Left lung (tissue), 10 donors: Measurements from ENCODE around the gene DCHS1. TPM values are rescaled to one million over a fixed set of nuclear protein-coding genes. Genes with fewer than 3 reads are reported as not detected.
A peak's percentile ranks its signal among the peaks of the same experiment; 100 is the strongest.

ENCODE experiments used
- ATAC-seq: fragments of 200-7000 bp; cut with Tn5 transposase; one replicate; pipeline ENCODE4 v1.9.1; 2020; ENCODE audit warnings: moderate library complexity
- DNase-seq, 4 donors: peaks; one replicate each; pipeline ENCODE4 v3.0.0-alpha.2; 2013 to 2020
- H3K27ac ChIP-seq, 2 donors: fragments of 200-600 bp; sonication (generic) in 1 of 2; one replicate each; pipeline versions ENCODE4 v1.5.0 to v1.8.0; 2020 to 2021
- H3K27me3 ChIP-seq, 2 donors: fragments of 200-600 bp; sonication (generic) in 1 of 2; one replicate each; pipeline versions ENCODE4 v1.5.0 to v1.8.0; 2020 to 2021
- H3K36me3 ChIP-seq, 2 donors: fragments of 200-600 bp; sonication (generic) in 1 of 2; one replicate each; pipeline versions ENCODE4 v1.5.0 to v1.8.0; 2020 to 2021
- H3K4me1 ChIP-seq, 2 donors: fragments of 200-600 bp; one replicate each; pipeline ENCODE4 v1.8.0; 2021
- H3K4me3 ChIP-seq, 2 donors: fragments of 200-600 bp; sonication (generic) in 1 of 2; one replicate each; pipeline versions ENCODE4 v1.5.0 to v1.8.0; 2020 to 2021; ENCODE audit warnings: mild to moderate bottlenecking in 1 of 2
- H3K9me3 ChIP-seq, 2 donors: fragments of 200-600 bp; sonication (generic) in 1 of 2; one replicate each; pipeline versions ENCODE4 v1.5.0 to v1.8.0; 2020 to 2021
- CTCF ChIP-seq, 2 donors: fragments of 200-600 bp; sonication (generic) in 1 of 2; IDR thresholded peaks; one replicate each; pipeline versions ENCODE4 v1.5.0 to v1.8.0; 2021; ENCODE audit warnings: antibody characterized with exemption in 2 of 2
- intact Hi-C, 2 donors: fragments of 100-400 bp; cut with DNase I; formaldehyde crosslinking; loops; one replicate each; pipeline versions ENCODE4 v1.11.2 to v1.14.2; 2022
- polyA plus RNA-seq, 6 donors: library from polyadenylated mRNA; unstranded; fragments of 120-200 nt; gene quantifications; one replicate each; pipeline ENCODE4 v1.2.1, GENCODE V29; 2013; ENCODE audit not compliant: insufficient read length in 6 of 6
- total RNA-seq, 2 donors: library from RNA; stranded (reverse); fragmentation: NEBNext Ultra II Directional; extraction: Animal tissue kit (Norgen Biotek cat#: 25700); gene quantifications; one replicate each; pipeline ENCODE4 v1.2.1, GENCODE V29; 2021
- donor health status: DM: no; HTN: yes; CAD: no.
- donor health status: DM: no; HTN: no; CAD: no.

Gene DCHS1
- total and polyA plus RNA-seq, 8 donors = 15.4 to 49.5 (median 35.9) TPM

GRCh38 chr11:6640036-6640984, 15.3 kb downstream of the DCHS1 start:
- no peaks in the 10 kb centered on the region for H3K27me3 ChIP-seq
- TF ChIP-seq CTCF (IDR thresholded peaks at IDR 0.05) = no peak
- ATAC-seq (no peak), DNase-seq (peak in 1 of 4 donors; percentile 64)
- intact Hi-C loops = no loop called here
- peaks cover 0 to 5% of the 10 kb centered on the region in 2 donors for H3K36me3 ChIP-seq
- no peak overlapping the region for H3K4me3 ChIP-seq
- H3K27ac ChIP-seq = no peak overlapping the region
- H3K4me1 ChIP-seq = peaks cover 15 to 46% of the 10 kb centered on the region in 2 donors
- H3K9me3 ChIP-seq = no peaks in the 10 kb centered on the region

- ATAC-seq = peak; percentile 47
- Histone ChIP-seq H3K27ac (peak overlapping the region; percentile 19 to 33), H3K27me3 (no peaks in the 10 kb centered on the region), H3K4me3 (no peak overlapping the region), H3K4me1 (peaks cover 19 to 57% of the 10 kb centered on the region in 2 donors), H3K9me3 (no peaks in the 10 kb centered on the region), H3K36me3 (peaks cover 0 to 5% of the 10 kb centered on the region in 2 donors)
- intact Hi-C loops = no loop called here
- no peak for DNase-seq
- no peak for TF ChIP-seq CTCF (IDR thresholded peaks at IDR 0.05)
Measured at GRCh38 chr11:6638429-6638828, 17.2 kb downstream of the DCHS1 start.

GRCh38 chr11:6637871-6638270, 17.7 kb downstream of the DCHS1 start:
- intact Hi-C loops = no loop called here
- H3K9me3 ChIP-seq = no peaks in the 10 kb centered on the region
- peaks cover 0 to 5% of the 10 kb centered on the region in 2 donors for H3K36me3 ChIP-seq
- peaks cover 19 to 57% of the 10 kb centered on the region in 2 donors for H3K4me1 ChIP-seq
- DNase-seq (peak in 1 of 4 donors; percentile 74), ATAC-seq (peak; percentile 93)
- H3K27me3 ChIP-seq = no peaks in the 10 kb centered on the region
- peak overlapping the region; percentile 19 to 33 for H3K27ac ChIP-seq
- no peak for TF ChIP-seq CTCF (IDR thresholded peaks at IDR 0.05)
- H3K4me3 ChIP-seq = no peak overlapping the region

- H3K27ac ChIP-seq = peak overlapping the region in 1 of 2 donors; percentile 85
- no peaks in the 10 kb centered on the region for H3K27me3 ChIP-seq
- intact Hi-C loops = no loop called here
- no peak for TF ChIP-seq CTCF (IDR thresholded peaks at IDR 0.05)
- DNase-seq = no peak
- H3K36me3 ChIP-seq = peaks cover 0 to 12% of the 10 kb centered on the region in 2 donors
- H3K4me1 ChIP-seq = peaks cover 19 to 57% of the 10 kb centered on the region in 2 donors
- H3K9me3 ChIP-seq = no peaks in the 10 kb centered on the region
- no peak for ATAC-seq
- H3K4me3 ChIP-seq = no peak overlapping the region
Measured at GRCh38 chr11:6636480-6636879, 19.1 kb downstream of the DCHS1 start.
